ENCODE measurements around the gene FAM136A. TPM values are rescaled to one million over a fixed set of nuclear protein-coding genes. Genes with fewer than 3 reads are reported as not detected.

FAM136A gene
- total and polyA plus RNA-seq, 2 of the 4 experiments (the other 2 are of a cell fraction), result 19.9 to 28.1 TPM

- Histone ChIP-seq H2BK15ac (ENCODE audit: low read depth, low read length) (peak within 1 kb of the TSS; percentile 11; the same call in 1 of the 3 replicates), H3K79me1 (ENCODE audit: low read depth in 1 of 2, low read length in 2 of 2) (peaks cover 3 to 11% of the 10 kb centered on the region in 2 experiments; a peak in 1 of 4 replicates), H3K36me3 (ENCODE audit: control insufficient read depth, insufficient read depth, low read length) (no peaks in the 10 kb centered on the region), H4K8ac (ENCODE audit: low read depth in 2 of 2, low read length in 2 of 2) (peak within 1 kb of the TSS; percentile 97 to 99), H3K4me2 (ENCODE audit: low read depth, low read length) (peak within 1 kb of the TSS; percentile 96), H3K9ac (ENCODE audit: low read depth, low read length) (peak within 1 kb of the TSS; percentile 99), H3K56ac (ENCODE audit: extremely low read depth, insufficient read depth, low read length) (peak within 1 kb of the TSS; percentile 97), H2BK120ac (ENCODE audit: low read depth, low read length) (peak within 1 kb of the TSS; percentile 72), H4K91ac (ENCODE audit: insufficient read depth, low read depth, low read length) (peak within 1 kb of the TSS; percentile 98), H3K18ac (ENCODE audit: low read depth, low read length) (peak within 1 kb of the TSS; percentile 81), H2AK5ac (ENCODE audit: low read depth, low read length) (peak within 1 kb of the TSS; percentile 100), H3K27me3 (ENCODE audit: control insufficient read depth, insufficient read depth, low read length) (no peaks in the 10 kb centered on the region), H2BK5ac (ENCODE audit: low read depth, low read length, poor library complexity, severe bottlenecking) (peak within 1 kb of the TSS; percentile 94), H3K9me3 (ENCODE audit: control insufficient read depth, insufficient read depth, low read length) (no peaks in the 10 kb centered on the region), H3K4me3 (ENCODE audit: insufficient read depth, low read depth, low read length) (peak within 1 kb of the TSS; percentile 84), H3K4ac (ENCODE audit: low read depth, low read length) (peak within 1 kb of the TSS; percentile 97), H2BK20ac (ENCODE audit: low read depth, low read length) (peak within 1 kb of the TSS; percentile 0), H3K23ac (ENCODE audit: low read depth, low read length) (peak within 1 kb of the TSS; percentile 94), H4K20me1 (ENCODE audit: insufficient read depth, low read length) (peaks cover 35% of the 10 kb centered on the region), H3K9me1 (ENCODE audit: insufficient read depth, low read length) (no peaks in the 10 kb centered on the region; the same call in 1 of the 2 replicates), H2AFZ (replicated peaks; ENCODE audit: low read length, poor library complexity) (peak within 1 kb of the TSS; percentile 95), H2AK9ac (replicated peaks; ENCODE audit: low read depth, low read length, poor library complexity) (peak within 1 kb of the TSS; percentile 99), H4K5ac (ENCODE audit: low read depth, low read length) (peak within 1 kb of the TSS; percentile 96), H3K4me1 (ENCODE audit: control insufficient read depth, insufficient read depth, low read length) (peaks cover 2% of the 10 kb centered on the region; the same call in 1 of the 2 replicates), H3K27ac (ENCODE audit: insufficient read depth, low read length) (peak within 1 kb of the TSS; percentile 96), H3K14ac (replicated peaks; ENCODE audit: low read depth, low read length) (peak within 1 kb of the TSS; percentile 99)
- TSS peak; percentile 70 for BruUV-seq (replicated peaks)
- CTCF ChIA-PET, result no interaction called here
- TF ChIP-seq CEBPB (IDR thresholded peaks at IDR 0.05; ENCODE audit: low read depth, low read length), result peak; percentile 28; the same call in 1 of the 2 replicates
- peak; percentile 95 for TF ChIP-seq POLR2A (IDR thresholded peaks at IDR 0.05; ENCODE audit: low read depth, low read length)
- TF ChIP-seq MXI1 (IDR thresholded peaks at IDR 0.05; ENCODE audit: borderline replicate concordance, low read depth, low read length), result no peak
- POLR2A ChIA-PET (ENCODE audit: unreplicated experiment), result no interaction called here
- dilution Hi-C loops (cut with HindIII; ENCODE audit: low sequenced_read_pairs, unreplicated experiment), result no loop called here
- in situ Hi-C loops (cut with MboI; ENCODE audit: low sequenced_read_pairs), result loop anchor here (25.0 kb wide), 1 partner anchor 336 kb away; the partner anchor contains the start of gene MXD1
- DNase-seq (peak; percentile 97), ATAC-seq (ENCODE audit: low read depth) (peak; percentile 98)
- 2% methylated on average over 20 of the region's 47 CpGs; no CpG with 5 or more reads in 1 of the 2 experiments for WGBS, 2 experiments (ENCODE audit: extremely low coverage in 2 of 2, insufficient read length in 1 of 2)
- intact Hi-C loops (cut with micrococcal nuclease), result loop anchor here (2.0 to 5.0 kb wide), 2 partner anchors 34 to 161 kb away; partner anchors contain the start of gene PCBP1
Observed at GRCh38 chr2:70248181-70248847, 53.6 kb downstream of the FAM136A start, which contains the start of gene TIA1. TIA1 (minus strand) TSS chr2:70248628; CDS start chr2:70248430, 198 bp downstream.

All from IMR-90 (cell line).